Left kidney (tissue), 2 donors: ENCODE data around the gene EPHA1. TPM values are rescaled to one million over a fixed set of nuclear protein-coding genes. Genes with fewer than 3 reads are reported as not detected.

Experiments used
- DNase-seq: peaks from one replicate; pipeline ENCODE4 v3.0.0-alpha.2; 2013
- polyA plus RNA-seq: library from polyadenylated mRNA; unstranded; fragments of 120-200 nt; gene quantifications from one replicate; pipeline ENCODE4 v1.2.1, GENCODE V29; 2013; ENCODE audit not compliant: insufficient read length

EPHA1 gene
- polyA plus RNA-seq, 1 donor: 20.2 TPM

DNA sequence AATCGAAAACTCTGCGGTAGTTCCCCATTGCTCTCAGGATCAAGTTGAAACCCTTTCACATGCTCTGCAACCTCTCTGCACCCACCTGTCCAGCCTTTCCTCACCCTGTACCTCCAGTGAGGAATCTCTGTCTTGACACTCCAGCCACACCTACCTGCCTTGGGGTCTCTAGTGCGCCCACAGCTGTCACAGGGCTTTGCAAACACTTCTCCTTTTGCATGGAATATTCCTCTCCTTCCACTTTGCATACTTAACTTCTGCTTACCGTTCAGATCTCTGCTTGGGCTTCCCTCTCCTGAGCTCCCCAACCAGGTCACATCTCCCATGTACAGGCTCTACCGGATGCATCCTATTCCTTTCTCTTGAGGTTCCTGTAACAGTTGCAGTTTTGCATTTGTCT lies 34.1 kb downstream of the EPHA1 start:
- DNase-seq: no peak

DNA sequence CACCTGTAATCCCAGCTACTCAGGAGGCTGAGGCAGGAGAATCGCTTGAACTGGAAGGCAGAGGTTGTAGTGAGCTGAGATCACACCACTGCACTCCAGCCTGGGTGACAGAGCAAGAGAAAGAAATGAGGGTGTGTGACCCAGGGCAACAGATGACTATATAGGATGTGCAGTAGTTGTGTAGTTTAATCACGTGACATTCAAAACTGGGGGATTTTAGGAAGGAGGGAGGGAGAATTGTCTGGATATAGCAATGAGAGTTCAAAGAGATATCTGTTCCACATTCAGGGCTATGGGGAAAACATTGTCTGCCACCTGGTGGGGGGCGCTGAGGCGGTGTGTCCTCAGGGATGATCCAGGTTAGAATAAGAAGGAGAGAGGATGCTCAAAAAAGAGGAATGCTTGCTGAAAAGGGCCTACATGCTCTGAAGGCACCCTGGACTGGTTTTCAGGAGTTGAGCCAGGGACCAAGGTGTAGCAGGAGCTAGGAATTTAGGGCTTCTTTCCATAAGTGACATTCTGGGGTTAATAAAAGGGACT lies 35.3 kb downstream of the EPHA1 start:
- no peak for DNase-seq

DNA sequence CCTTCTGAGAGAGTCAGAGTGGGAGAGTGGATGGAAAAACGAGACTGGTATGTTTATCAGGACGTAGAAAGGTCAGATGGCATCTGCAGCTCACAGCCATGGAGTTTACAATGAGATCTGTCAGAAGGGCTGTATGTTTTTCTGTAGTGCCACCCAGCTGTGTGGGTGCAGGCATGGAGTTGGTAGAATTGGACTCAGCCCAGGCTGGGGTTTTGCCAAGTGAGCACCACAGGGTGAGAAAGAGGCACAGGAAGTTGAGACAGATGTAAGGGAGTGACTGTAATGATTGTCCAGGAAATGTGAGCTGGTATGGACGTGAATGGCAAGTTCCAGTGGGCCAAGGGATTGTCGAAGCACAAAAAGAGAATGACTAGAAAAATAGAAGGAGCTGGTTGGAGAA lies 36.6 kb downstream of the EPHA1 start:
- DNase-seq: no peak

DNA sequence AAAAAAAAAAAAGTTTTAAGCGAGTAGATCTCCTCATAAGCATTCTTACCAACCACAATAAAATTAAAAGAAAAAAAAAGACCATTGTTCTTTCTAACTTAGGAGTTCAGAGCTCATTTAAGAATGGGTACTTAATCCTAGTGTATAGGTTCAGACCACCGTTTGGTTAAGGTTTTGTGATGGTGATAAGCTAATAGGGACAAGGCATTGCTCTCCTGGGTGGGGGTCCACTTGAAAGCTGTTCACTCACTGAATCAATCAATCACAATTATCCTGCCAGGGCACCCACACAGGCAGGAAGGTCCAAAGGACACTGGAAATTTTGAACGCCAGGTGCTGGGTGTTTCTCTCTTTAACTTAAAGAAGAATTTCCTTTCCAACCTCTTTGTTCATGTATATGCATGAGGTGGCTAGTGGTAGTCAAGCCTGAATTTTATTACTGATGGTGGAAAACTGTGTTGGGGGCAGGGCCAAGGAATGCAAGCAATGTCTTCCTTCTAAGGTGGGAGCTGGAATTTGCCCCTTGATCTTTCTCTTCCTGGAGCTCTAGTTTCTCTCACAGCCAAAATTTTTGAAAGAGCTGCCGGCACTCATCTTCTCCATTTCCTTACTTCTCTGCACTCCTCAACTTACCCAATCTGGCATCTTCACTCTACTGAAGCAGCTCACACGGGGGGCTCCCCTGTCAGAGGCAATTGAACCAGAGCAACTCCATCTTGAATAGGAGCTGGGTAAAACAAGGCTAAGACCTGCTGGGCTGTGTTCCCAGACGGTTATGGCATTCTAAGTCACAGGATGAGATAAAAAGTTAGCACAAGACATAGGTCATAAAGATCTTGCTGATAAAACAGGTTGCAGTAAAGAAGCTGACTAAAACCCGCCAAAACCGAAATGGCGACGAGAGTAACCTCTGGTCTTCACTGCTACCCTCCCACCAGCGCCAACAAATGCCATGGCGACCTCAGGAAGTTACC lies 38.7 kb downstream of the EPHA1 start:
- no peak for DNase-seq

DNA sequence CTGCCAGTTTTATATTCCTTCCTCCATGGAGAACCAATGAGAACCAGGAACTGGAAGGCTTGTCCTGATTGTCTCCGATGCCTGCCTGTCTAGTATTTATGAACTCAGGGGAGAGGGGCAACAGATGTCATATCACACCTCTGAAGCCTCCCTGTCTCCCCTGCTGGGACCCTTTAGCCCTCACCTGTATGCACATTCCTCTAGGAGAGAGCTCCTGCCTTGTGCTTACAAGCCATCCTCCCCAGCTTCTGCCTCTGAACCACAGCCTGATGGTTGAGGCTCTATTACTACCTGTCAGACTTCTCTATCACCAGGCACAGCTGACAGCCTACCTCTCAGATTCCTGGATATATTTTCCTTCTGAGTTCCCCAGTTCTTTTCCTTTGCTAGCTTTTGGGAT lies 40.3 kb downstream of the EPHA1 start:
- DNase-seq: no peak

DNA sequence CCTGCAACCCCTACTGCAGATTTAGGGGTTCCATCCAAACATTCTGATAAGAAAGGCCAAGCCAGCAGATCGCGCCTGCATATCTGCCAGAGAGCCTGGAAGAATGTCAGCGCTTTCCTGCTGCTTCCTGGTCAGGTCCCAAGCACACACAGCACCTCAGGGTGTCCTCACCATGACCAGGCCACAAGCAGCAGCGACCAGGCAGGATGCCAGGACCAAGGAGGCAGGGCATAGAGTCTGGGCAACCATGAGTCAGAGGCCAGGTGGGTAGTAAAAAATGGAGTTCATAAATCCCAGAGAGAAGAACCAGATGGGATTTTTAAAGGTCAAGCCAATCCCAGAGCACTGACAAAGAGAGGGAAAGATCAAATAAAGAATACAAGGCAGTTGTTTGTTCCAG lies 40.7 kb downstream of the EPHA1 start:
- no peak for DNase-seq

DNA sequence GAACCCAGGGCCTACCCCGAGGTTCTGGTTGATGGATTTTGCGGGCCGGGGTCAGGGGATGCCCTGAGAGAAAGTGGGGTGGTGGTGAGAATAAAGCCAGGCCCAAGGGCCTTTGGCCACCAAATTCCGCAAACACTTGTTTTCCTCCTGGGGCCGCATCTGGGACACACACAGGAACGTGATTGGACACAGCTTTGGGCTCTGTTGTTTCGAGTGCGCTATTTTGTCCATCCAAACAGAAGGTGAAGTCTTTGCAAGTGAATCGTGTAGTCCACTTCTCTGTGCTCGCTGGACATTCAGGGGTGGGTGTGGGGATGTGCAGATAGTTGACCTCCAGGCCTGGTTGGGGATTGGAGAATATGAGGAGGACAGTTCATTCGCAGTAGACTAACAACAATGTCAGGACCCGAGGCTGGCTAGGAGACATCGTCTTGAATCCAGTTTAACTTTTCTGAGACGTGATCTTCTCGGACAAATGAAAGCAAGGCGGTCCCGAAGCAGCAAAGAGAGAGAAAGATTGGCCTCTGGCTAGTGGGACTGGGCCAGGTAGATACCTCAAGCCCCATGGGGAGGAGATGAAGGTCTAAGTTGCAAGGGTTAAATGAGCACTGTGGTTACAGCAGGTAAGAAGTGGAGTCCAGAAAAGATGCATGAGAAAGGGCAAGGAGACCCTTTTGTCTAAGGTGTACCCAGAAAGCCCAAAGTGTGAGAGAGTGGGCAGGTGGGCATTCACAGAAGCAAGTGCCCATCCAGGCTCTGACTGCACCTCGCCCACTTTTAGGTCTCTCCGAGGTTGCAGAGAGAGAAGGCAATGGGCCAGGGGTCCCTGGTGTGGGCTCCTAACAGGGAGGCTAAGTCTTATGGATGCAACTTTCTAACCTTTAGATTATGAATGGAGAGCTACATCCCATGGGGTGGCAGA lies 45.4 kb downstream of the EPHA1 start:
- DNase-seq: no peak

DNA sequence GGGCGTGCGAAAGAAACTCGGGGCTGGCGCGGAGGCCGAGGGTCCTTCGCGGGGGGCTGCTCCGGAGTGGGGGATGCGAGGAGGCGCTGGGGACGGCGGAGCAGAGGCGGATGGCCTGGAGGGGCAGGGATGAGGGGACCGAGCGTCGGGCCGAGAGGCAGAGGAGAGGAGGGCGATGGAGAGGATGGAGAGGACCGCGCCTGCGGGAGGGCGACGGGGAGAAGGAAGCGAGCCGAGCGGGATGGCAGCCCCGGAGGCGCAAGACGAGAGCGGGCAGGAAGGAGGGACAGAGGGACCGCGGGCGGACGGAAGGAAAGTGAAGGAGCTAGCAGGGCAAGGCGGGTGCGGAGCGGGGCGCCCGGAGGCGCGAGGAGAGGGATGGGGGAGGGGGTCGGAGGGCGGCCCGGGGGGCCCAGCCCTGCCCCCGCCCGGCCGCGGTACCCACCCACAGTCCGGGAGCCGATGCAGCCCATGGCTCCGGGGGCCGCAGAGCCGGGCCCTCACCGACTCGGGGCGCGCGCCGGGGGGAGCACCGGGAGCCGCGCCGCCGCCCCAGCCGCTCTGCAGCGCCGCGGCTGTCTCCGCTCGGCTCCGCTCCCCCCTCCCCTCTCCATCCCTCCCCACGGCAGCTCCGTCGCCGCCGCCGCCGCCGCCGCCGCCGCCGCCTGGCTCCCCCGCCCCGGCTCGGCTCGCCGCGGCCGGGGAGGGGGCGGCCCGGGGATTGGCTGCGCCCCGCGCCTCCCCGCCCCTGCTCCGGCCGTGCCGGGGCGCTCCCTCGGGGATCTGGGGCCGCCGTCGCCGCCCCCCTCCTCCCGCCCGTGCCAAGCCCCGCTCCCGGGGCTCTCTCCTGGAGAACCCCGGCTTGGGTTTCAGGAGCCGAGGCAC lies 46.3 kb downstream of the EPHA1 start, which contains the start of gene FAM131B:
Gene FAM131B (minus strand): TSS at position 583 of the 885 bp plus-strand sequence. CDS start 110 bp downstream, at position 473.
- no peak for DNase-seq

DNA sequence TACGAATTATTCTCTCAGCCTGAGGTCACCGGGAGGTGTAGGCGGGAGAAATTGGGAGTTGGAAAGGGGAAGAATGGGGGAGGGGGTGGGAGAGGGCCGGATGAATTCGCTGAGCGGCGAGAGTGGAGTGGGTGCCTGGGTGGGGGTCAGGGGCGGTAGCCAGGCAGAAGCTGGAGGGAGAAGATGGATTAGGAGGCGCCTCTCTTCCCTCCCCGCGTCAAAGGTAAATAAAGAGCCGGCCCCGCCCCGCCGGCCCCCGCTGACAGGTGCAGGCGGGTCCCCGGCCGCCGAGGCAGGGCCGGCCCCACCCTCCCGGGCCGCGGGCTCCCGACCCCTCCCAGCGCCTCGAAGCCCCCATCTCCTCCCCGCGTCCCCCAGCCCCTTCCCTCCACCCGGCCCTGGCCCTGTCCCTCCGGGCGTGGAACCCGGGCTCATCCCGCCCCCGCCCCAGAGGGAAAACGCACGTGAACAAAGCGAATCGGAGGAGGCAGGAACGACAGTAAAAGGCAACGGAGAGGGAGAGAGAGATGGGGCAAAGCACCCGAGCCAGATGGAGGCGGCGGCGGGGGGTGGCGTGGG lies 47.0 kb downstream of the EPHA1 start:
- DNase-seq: no peak

DNA sequence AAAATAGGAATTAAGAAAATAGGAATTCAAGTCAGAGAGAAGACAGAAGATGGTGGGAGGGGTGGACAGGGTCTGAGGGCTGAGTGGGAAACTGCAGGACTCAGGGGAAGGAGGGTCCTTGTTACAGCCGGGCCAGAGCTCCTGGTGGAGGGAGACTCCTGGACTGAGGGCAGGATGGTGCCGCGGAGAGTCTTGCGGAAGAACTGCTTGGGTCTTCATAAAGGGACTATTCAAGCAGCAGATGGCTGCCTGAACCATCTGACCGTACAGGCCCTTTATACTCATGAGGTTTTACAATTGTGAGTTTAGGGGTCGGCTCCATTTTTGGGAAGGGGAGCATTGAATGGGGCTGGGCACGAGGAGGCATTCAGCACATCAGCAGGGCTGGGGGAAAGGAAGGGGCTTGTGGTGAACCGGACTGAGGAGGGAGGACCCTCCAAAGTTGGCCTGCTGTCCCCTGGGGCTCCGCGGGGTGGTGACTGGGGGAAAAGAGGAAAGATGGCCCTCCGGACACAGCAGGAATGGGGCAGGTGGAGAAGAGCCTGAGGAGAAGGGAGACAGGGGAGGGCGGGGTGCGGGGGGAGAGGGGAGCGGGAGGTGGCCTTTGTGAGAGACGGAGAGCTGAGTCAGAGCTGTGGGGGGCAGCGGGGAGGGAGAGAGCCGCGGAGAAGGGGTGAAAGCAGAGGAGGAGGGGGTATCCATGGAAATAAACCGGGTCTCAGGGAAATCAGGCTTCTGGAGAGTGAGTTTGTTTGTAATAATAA lies 47.7 kb downstream of the EPHA1 start:
- DNase-seq: no peak

DNA sequence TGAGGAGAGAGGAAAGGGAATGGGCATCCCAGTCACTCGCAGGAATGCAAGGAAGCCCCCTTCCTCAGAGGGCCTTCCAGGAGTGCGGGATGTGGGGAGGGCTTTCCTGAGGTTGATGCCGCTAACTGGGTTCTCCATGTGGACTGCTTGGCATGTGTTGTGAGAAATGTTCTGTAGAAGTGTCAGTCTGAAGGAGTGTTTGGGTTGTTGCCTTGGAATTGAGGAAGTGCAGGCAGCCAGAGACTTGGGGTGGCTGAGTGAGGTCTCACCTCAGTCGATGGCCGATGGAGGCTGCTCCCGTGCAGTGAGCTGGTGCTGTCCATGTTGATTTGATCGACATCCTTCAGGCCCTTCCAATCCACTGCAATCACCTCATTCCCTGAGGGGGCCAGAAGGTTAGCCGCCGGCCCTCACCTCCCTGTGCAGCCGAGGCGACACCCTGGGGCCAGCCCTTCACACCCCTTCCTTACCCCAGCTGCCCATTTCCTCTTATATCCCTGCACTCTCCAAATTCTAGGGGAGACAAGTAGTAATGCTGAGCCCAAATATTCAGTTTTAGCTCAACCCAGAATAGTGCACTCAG lies 48.8 kb downstream of the EPHA1 start:
- DNase-seq: no peak

DNA sequence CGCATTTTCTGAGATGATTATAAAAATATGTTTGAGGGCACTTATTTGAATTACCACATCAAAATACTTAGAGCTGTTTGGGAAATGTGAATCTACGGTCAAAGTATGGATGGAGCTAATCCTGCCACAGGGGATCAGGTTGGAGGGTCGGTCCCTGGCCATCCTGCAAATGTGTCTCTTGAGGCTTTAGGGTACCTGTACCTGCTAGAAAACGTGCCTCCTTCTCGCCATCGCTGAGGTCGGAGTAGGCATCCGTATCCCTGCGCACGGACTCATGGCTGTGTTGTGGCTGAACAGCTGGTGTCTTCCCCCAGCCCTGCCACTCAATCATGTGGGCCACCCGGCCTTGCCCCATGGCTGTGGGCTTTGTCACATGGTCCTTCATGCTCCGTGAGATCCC lies 50.0 kb downstream of the EPHA1 start:
- DNase-seq: no peak

DNA sequence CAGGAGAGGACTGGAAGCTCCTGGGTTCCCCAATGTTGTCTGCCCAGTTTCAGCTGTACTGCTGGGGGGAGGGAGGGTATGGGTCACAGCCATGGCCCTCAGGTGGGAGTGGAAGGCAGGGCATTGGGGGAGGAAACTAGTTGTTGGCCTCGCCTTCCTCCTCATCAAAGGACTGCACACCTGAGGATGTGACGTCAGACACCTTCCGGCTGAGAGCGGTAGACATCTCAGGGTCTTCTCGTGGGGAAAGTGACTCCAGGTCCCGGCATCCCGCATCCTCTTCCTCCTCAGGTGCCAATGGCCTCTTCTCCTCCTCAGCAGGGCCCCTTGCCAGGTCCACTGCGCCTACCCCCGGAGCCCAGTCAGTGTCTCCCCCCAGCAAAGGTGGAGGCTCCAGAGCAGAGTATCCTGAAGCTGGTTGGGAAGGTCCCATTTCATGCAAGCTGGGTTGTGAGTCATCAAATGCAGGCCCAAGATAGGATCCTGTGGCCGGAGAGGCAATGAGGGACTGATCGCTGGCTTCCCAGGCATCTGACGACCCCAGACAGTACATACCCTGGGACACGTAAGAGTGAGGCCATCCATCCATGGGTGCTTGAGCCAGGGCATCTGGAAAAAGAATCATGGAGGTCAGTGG lies 52.1 kb downstream of the EPHA1 start:
- DNase-seq: no peak

DNA sequence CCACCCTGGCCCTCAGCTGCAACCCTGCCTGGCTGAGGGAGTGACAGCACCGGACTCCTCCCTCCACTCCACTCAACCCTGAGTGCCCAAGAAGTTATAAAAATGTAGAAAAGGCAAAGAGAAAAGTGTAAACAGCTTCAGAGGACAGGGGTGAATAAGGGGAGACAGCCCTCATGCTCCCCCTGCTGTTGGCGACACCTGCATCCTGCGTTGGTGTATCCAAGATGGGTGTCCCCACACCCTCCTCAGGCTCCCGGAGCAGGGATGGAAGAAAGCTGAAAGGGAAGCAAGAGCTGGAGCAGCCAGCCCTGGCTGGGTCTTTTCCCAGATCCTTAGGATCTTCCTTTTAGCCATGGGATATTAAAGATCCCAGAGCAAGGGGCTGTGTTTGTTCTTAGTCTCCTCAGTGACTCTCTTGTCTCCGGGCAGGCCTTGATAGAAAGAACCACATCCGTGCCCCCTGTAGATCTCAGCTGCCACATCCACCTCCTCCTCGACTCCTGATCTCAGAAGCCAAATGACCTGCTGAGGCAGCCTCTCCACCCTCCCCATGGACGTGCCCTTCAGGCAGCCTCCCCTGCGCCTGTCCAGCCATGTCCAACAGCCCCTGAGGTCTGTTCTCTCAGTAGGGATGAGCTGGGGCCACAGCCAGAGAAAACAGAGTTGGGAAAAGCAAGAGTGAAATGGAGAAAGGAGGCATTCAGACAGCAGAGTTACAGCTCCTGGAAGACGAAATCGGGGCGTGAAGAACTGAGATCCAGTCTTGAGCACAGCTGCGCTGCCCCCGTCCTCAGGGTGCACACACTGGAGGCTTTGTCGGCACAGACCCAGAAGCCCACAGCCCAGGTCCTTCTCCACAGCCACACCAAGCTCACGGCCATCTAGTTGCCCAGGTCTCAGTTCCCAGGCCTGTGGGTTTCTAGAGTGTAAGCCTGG lies 52.9 kb downstream of the EPHA1 start:
- DNase-seq: no peak

DNA sequence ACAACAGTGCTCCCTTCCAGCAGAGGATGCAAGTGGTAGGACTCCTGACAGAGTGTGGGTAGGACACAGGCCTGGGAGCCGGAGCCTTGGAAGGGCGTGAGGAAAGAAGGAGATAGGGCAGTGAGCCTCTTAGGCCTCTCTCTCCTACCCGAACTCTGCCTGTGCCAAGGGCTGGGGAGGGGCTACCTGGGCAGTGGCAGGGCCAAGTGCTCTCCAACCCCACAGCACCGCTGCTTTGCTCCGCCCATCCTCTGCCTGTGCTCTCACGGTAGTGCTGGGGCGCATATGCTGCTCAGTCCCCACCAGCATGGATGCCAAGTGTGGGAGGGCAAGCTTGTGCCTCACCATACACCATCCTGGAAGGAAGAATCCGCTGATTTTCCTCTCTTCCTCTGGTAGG lies 53.7 kb downstream of the EPHA1 start:
- no peak for DNase-seq

DNA sequence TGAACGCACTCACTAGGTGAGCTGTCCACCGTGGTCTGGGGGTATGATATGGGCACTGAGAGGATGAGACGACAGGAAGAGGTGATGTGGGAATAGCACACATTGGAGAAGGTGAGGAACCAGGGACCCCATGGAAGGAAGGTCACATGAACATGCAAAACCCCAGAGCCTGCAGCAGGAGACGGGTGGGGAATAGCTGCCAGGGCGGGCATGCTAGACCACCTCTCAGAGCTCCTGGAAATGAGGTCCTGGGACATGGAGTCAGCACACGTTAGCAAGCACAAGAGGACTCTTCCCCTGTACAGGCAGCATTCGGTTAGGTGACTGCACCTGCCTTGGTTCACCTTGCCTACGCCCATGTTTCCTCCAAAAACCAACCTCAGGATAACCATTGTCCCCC lies 54.3 kb downstream of the EPHA1 start:
- no peak for DNase-seq

DNA sequence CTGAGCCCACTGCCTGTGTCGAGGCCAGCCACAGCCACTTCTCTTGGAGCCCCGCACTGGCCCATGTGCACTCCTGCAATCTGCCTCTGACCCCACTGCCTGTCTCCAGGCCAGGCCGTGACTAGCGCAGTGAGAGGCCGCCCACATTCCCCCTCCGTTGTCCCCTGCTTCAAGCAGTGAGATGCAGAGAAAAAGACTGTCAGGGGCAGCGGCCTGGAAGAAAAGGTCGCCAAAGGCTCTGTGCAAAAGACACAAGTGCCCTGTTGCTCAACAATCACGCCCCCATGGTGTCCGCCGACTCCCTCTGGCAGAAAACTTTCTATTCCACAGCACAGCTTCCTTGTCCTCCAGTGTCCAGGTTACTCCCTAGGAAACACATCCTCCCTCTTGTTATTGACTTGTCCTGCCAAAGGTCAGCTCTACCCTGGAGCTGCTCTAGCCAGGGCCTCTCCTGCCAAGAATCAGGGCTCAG lies 56.1 kb downstream of the EPHA1 start:
- DNase-seq: no peak

DNA sequence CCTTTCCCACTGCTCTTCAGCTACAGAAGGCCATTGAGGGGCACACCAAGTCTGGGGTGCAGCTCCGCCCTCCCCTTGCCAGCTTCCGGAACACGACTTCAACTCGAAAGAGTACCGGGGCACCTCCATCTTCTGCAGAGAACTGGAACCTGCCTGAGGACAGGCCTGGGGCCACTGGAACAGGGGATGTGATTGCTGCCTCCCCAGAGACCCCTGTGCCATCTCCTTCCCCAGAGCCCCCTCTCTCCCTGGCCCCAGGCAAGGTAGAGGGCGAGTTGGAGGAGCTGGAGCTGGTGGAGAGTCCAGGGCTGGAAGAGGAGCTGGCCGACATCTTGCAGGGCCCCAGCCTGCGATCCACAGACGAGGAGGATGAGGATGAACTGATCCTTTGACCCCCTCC lies 57.1 kb downstream of the EPHA1 start:
- DNase-seq: no peak
